H1 (cell line): ENCODE data around the gene PSMB3. TPM values are rescaled to one million over a fixed set of nuclear protein-coding genes. Genes with fewer than 3 reads are reported as not detected.

ENCODE experiments used
- BACH1 ChIP-seq: IDR thresholded peaks from 2 replicates; pipeline ENCODE4 v1.6.1; 2012; ENCODE audit warnings: low read length, improper control_type of control experiment
- CHD7 ChIP-seq: fragments of 300-600 bp; sonication (generic); IDR thresholded peaks from 2 replicates; pipeline ENCODE4 v1.7.1; 2012; ENCODE audit warnings: low read length, moderate library complexity, mild to moderate bottlenecking, inconsistent platforms; ENCODE audit not compliant: insufficient replicate concordance
- CREB1 ChIP-seq: IDR thresholded peaks from 2 replicates; pipeline ENCODE4 v1.6.1; 2012; ENCODE audit warnings: inconsistent platforms
- EP300 ChIP-seq, 2 experiments: IDR thresholded peaks; 1 replicate in 1 of 2; 2 replicates in 1 of 2; pipeline ENCODE4 v1.6.1; 2011 to 2012; ENCODE audit warnings: low read depth in 2 of 2, low read length in 2 of 2, mild to moderate bottlenecking in 2 of 2, borderline replicate concordance in 1 of 2, inconsistent platforms in 1 of 2, moderate library complexity in 1 of 2
- KDM4A ChIP-seq: IDR thresholded peaks from one replicate; pipeline ENCODE4 v1.7.1; 2012; ENCODE audit warnings: low read depth, mild to moderate bottlenecking, moderate library complexity, low read length, inconsistent platforms; ENCODE audit not compliant: severe bottlenecking
- PHF8 ChIP-seq: fragments of 200-600 bp; sonication (generic); conservative IDR thresholded peaks from 2 replicates; pipeline ENCODE4 v1.7.1; 2012; ENCODE audit warnings: low read depth, mild to moderate bottlenecking, inconsistent platforms, low read length, moderate library complexity
- SUZ12 ChIP-seq: fragments of 200-600 bp; sonication (generic); IDR thresholded peaks from 2 replicates; pipeline ENCODE4 v1.6.1; 2012; ENCODE audit warnings: mild to moderate bottlenecking, inconsistent platforms, low read length, moderate library complexity, mixed read lengths
- polyA plus RNA-seq, 7 experiments: library from polyadenylated mRNA; depleted of rRNA in 3 of 7; stranded (reverse) in 5 of 7; unstranded in 2 of 7; fragments of >200 nt in 5 of 7; fragments of 200-250 nt in 2 of 7; gene quantifications; 1 replicate in 5 of 7; 2 replicates in 1 of 7; 4 replicates in 1 of 7; pipeline versions ENCODE4 v1.2.1 to v1.2.3, GENCODE V29; 2011 to 2013; ENCODE audit warnings: missing spikeins in 2 of 7, mixed read lengths in 2 of 7
- total RNA-seq: library from RNA; stranded (reverse); fragmentation: NEBNext Ultra II Directional; extraction: Animal tissue kit (Norgen Biotek cat#: 25700); gene quantifications from 2 replicates; pipeline ENCODE4 v1.2.1, GENCODE V29; 2021

PSMB3 gene
- total and polyA plus RNA-seq, 2 of the 8 experiments (the other 6 are each of a cell fraction or from before 2014, with no cell fraction given): 291 to 914 TPM

GRCh38 chr17:38704606-38705522, 47.7 kb upstream of the PSMB3 start, which contains the start of gene MLLT6 (continued):
- TF ChIP-seq CHD7: no peak
- TF ChIP-seq BACH1: no peak
- peak; percentile 66 for TF ChIP-seq KDM4A
- TF ChIP-seq CREB1: no peak
- TF ChIP-seq SUZ12: peak; percentile 32; the same call in 1 of the 2 replicates
- TF ChIP-seq PHF8: peak; percentile 18; the same call in 1 of the 2 replicates
- TF ChIP-seq EP300 (IDR thresholded peaks at IDR 0.05; ENCODE audit: borderline replicate concordance in 1 of 2, low read depth in 2 of 2, low read length in 2 of 2): no peak
